HG02885 (cell line): ENCODE data around the gene HCN1.
"Not testable (repeated sequence)": the region's sequence is repeated elsewhere in the genome, so short reads cannot be mapped to it uniquely, and the experiment has no call there.

Experiments
- ATAC-seq: cut with Tn5 transposase; IDR thresholded peaks from one replicate; pipeline ENCODE4 v1.9.1; 2021; ENCODE audit warnings: mild to moderate bottlenecking; ENCODE audit not compliant: unreplicated experiment, poor library complexity

The HCN1 gene

DNA sequence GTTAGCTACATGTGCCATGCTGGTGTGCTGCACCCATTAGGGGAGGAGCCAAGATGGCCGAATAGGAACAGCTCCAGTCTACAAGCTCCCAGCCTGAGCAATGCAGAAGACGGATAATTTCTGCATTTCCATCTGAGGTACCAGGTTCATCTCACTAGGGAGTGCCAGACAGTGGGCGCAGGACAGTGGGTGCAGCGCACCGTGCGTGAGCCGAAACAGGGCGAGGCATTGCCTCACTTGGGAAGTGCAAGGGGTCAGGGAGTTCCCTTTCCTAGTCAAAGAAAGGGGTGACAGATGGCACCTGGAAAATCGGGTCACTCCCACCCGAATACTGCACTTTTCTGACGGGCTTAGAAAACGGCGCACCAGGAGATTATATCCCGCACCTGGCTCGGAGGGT is 251.3 kb downstream of the HCN1 start:
- ATAC-seq, result not testable (repeated sequence)

DNA sequence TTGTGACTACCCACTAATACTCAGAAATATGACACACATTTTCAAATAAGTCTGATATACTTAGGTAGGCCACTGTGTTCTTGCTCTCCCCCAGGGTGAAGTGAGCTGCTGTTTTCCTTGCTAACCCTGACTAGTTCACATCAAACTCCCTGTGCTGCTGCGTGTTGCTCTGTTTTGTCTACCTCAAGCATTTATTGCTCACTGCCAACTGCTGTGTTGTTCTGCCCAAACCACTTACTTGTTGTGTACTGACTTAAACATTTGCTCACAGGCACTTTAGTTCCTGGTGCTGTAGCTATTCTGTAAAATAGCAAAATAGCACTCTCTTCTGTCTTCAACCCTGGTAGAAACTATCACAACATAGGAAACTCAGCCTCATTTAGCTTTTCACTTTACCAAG is 255.7 kb downstream of the HCN1 start:
- no peak for ATAC-seq

GRCh38 chr5:45437752-45438151 is 258.4 kb downstream of the HCN1 start:
- no peak for ATAC-seq

- no peak for ATAC-seq
These were observed 278.7 kb downstream of the HCN1 start for GRCh38 chr5:45417285-45417998.

DNA sequence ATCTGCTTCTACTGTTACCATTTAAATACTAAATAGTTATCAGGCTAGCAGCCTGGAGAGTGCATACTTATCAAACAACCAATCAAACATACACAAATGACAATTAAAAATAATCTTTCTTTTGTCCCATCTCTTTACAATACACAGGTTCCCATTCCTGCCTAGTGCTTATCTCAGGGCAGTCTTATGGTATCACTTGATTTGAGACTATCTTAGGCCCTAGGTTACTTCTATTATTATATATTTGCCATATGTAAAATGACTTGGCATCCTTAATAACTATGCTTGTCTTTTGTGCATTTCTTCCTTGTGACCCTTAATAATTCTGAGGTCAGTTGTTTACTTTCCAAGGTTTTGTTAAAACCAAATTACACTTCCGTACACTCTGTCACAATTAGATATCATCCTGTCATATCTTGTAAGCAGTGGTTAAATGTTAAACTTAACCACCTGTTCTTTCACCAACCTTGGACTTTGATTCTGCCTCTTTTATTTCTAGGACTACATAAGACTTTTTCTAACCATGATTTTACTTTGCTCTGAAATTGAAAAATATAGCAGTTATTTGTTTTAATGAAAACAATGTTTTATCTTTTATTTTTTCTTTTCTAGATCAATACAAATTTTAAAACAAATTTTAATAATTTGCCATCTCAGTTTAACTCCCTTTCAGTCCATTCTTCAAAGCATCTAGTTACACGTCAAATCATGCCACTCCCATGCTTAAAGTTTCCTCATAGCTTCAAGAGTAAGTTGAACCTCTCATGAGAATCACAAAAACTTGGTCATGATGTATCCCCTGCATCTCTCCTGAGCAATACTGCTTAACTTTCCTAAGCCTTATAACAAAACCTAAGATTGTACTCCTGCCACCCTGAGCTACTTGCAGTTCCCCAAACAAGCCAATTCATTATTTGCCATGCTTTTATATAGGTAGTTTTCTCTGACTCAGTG is 281.3 kb downstream of the HCN1 start:
- ATAC-seq, result no peak

GRCh38 chr5:45411971-45412612 is 284.1 kb downstream of the HCN1 start:
- ATAC-seq, result no peak

DNA sequence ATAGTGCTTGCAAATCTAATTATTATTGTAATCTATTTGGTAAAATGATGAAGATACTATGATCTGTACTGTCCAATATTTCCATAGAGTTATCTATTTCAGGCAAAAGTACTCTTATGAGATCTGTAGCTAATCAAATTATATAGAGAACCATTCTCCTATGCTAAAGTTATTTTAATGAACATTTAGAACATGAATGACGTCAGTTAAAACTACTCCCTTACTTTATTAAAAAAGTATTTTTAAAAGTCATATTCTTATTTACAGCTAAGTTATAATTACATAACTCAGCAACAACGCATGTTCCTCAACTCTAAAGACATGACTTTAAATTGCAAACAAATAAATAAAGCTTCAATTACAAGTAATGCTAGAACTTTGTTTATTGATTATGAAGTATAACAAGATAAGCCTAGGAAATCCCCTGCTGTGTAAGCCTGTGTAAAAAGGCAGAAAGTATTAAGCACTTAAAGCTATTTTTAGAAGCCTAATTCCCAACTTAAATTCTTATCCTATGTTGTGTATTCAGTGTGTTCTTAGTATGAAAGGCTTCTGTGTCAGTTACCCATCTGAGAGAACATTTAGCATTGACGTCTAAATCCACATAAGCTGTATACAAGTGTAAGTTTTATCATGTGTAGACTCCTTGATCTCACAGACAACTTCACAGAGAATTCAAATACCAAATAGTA is 285.7 kb downstream of the HCN1 start:
- no peak for ATAC-seq

DNA sequence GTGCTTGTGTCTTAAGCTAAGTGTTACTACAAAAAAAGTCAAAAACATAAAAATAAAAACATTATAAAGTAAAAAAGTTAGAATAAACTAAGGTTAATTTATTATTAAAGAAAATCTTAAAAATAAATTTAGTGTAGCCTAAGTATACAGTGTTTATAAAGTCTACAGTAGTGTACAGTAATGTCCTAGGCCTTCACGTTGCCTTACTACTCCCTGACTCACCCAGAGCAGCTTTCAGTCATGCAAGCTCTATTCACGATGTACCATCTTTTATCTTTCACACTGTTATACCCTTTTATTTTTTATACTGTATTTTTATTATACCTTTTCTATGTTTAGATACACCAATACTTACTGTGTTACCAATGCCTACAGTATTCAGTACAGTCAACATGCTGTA is 288.1 kb downstream of the HCN1 start:
- ATAC-seq, result no peak

- ATAC-seq, result no peak
These were observed 293.2 kb downstream of the HCN1 start for GRCh38 chr5:45402804-45403455.

GRCh38 chr5:45399041-45399440 is 297.1 kb downstream of the HCN1 start:
- ATAC-seq, result no peak

GRCh38 chr5:45385321-45386058 is 310.7 kb downstream of the HCN1 start:
- ATAC-seq, result no peak

GRCh38 chr5:45383985-45384384 is 312.2 kb downstream of the HCN1 start:
- ATAC-seq, result no peak

DNA sequence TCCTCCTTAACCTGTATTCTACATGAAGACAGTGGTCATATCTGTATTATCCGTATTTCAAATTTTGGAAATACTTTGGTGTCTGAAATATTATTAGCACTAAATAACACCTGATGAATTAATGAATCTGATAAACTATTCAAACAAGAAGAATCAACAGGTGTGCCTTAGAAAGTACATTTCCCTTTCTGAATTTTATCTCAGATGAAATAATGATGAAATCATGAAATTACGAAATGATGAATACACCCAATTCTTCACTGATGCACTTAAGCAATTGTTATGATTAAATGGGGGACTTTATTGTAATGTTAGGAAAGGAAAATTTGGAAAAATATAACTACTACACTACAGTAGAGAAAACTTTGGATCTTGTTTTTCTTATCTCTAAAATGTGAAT is 313.6 kb downstream of the HCN1 start:
- no peak for ATAC-seq

- no peak for ATAC-seq
These were observed 319.8 kb downstream of the HCN1 start for GRCh38 chr5:45376417-45376816.

- no peak for ATAC-seq
These were observed 323.6 kb downstream of the HCN1 start for GRCh38 chr5:45372629-45373028.

DNA sequence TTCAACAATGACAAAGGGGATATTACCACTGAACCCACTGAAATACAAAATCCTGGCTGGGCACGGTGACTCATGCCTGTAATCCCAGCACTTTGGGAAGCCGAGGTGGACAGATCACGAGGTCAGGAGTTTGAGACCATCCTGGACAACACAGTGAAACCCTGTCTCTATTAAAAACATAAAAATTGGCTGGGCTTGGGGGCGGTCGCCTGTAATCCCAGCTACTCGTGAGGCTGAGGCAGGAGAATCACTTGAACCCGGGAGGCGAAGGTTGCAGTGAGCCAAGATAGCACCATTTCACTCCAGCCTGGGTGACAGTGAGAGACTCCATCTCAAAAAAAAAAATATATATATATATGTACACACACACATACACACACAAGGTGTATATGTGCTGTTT is 324.8 kb downstream of the HCN1 start:
- not testable (repeated sequence) for ATAC-seq

DNA sequence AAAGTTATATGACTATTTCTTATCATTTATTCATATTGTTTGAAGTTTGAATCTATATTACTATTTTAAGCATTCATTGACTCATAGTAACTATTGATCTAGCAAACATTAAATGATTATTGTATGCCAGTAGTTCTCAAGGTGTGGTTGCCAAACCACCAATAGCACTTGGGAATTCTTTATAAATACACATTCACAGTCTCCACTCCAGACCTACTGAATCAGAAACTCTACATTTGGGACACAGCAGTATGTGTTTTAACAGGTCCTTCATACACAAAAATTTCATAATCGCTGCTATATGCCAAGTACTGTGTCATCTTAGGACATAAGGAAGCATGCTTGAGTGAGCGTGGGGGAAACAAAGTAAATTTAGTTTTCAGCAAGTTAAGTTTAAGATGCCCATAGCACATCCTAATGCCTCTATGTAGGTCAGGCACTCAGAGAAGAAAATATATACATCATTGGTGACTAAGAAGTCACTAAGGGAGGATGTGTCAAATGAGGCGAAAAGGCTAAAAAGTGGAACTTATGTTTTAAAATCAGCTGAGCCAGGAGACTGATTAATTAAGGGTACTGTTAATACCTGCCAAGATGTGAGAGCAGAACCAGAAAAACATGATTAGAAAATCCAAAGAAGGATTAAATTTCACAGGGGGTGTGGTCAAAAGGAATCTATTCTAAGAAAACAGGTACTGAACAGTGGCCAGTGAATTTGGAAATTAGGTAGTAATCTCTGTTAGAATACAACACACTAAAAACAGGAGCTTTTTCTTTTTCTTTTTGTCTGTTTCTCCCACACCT is 340.8 kb downstream of the HCN1 start:
- no peak for ATAC-seq

DNA sequence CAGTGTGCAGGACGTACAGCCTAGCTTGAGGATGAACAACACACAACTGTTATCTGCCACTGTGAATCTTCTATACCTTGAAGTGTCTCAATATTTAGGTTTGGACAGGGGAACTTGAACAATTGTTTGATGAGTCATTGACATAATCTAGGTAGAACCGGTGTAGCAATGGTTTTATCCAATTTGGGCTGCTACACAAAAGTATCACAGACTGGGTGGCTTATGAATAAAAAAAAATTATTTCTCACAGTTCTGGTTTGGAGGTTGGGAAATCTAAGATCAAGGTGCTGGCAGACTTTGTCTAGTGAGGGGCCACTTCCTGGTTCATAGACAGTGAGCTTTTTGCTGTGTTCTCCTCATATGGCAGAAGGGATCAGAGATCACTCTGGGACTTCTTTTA is 359.7 kb downstream of the HCN1 start:
- ATAC-seq, result no peak

DNA sequence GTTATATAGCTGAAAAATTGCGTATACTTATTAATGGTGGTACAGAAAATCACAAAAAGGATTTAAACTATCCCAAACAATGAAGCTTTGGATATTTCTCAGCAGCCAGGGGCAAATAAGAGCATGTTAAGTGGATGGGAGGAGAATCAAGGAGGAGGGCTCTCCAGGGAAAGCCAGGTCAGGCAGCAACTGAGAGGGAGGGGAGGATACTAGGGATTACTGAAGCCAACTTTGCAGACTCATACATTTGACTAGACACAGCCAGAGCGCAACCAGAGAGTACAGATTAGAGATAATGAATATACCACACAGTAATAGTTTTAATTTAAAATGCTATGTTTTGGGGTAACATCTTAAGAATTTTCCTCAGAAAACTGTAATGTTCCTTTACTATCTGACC is 360.2 kb downstream of the HCN1 start:
- no peak for ATAC-seq
